Naive thymus-derived CD8-positive, alpha-beta T cell (primary cell): ENCODE measurements around the gene GTF2H2C. TPM values are rescaled to one million over a fixed set of nuclear protein-coding genes. Genes with fewer than 3 reads are reported as not detected.
"Not testable (repeated sequence)": the region's sequence is repeated elsewhere in the genome, so short reads cannot be mapped to it uniquely, and the experiment has no call there.

Source experiments
- ATAC-seq, 2 donors: fragments of 150-1000 bp; cut with Tn5 transposase in 1 of 2; sonication (Bioruptor Pico), chemical (Tn5 transposase) in 1 of 2; 1 replicate in 1 of 2; 2 replicates in 1 of 2; pipeline ENCODE4 v1.10.0; 2021; ENCODE audit warnings: mild to moderate bottlenecking in 2 of 2, moderate library complexity in 2 of 2
- POLR2A ChIA-PET: fragments of 350-600 bp; sonication (Branson Sonifier 250); formaldehyde crosslinking; loops from one replicate; lab custom pipeline; 2021; ENCODE audit warnings: antibody characterized with exemption; lab: Charles Lee
- DNase-seq, 10 donors: peaks; one replicate each; pipeline versions ENCODE4 v3.0.0 to v3.0.0-alpha.2; 2020 to 2022
- H3K27ac Mint-ChIP-seq, 10 donors: one replicate each; pipeline ENCODE4 v1.8.0; 2020 to 2022; ENCODE audit warnings: mild to moderate bottlenecking in 10 of 10, mixed read lengths in 10 of 10, moderate library complexity in 4 of 10, inconsistent platforms in 1 of 10
- H3K27me3 Mint-ChIP-seq, 5 donors: one replicate each; pipeline ENCODE4 v1.8.0; 2021 to 2022; ENCODE audit warnings: mixed read lengths in 5 of 5
- H3K36me3 Mint-ChIP-seq, 3 donors: one replicate each; pipeline ENCODE4 v1.8.0; 2020 to 2022; ENCODE audit warnings: mixed read lengths in 3 of 3, mild to moderate bottlenecking in 2 of 3, inconsistent platforms in 1 of 3
- H3K4me1 Mint-ChIP-seq, 4 donors: one replicate each; pipeline ENCODE4 v1.8.0; 2021 to 2022; ENCODE audit warnings: mixed read lengths in 4 of 4
- H3K4me3 Mint-ChIP-seq, 10 donors: one replicate each; pipeline ENCODE4 v1.8.0; 2020 to 2022; ENCODE audit warnings: mild to moderate bottlenecking in 10 of 10, mixed read lengths in 10 of 10, moderate library complexity in 6 of 10, inconsistent platforms in 1 of 10
- H3K9me3 Mint-ChIP-seq, 9 donors: one replicate each; pipeline ENCODE4 v1.8.0; 2020 to 2022; ENCODE audit warnings: mixed read lengths in 9 of 9, mild to moderate bottlenecking in 3 of 9, inconsistent platforms in 1 of 9, moderate library complexity in 1 of 9
- polyA plus RNA-seq, 3 donors: library from polyadenylated mRNA; unstranded; fragments of 300-500 nt; fragmentation: Illumina TruSeq; gene quantifications; one replicate each; pipeline ENCODE4 v1.2.3, GENCODE V29; 2021
- total RNA-seq, 8 experiments: library from RNA in 2 of 8; stranded (reverse) in 2 of 8; gene quantifications; one replicate each; pipeline ENCODE4 v1.2.3 and lab custom pipeline; 2021 to 2026

Gene GTF2H2C
- total RNA-seq, result 10 to 100 TPM; 52.8 to 62.1 TPM
- 10 to 100 TPM; 16.4 to 21.4 (median 20.8) TPM for polyA plus RNA-seq
- 0.49 to 24.6 (median 8.5) reads per million in 6 experiments for total RNA-seq (lab: John Stamatoyannopoulos, UW)

- H3K9me3 Mint-ChIP-seq, H3K36me3 Mint-ChIP-seq, H3K4me1 Mint-ChIP-seq, H3K27me3 Mint-ChIP-seq, POLR2A ChIA-PET: not testable (repeated sequence)
- ATAC-seq (peak; percentile 99), DNase-seq (peak; percentile 53 to 85 (median 74))
- Mint-ChIP-seq H3K4me3 (peak within 1 kb of the TSS; percentile 82 to 98 (median 96)), H3K27ac (peak within 1 kb of the TSS; percentile 75 to 95 (median 92))
Measured at GRCh38 chr5:69559908-69560330, at the start of gene GTF2H2C. TSS of gene GTF2H2C (plus strand) at chr5:69560191. CDS start at chr5:69565133, 4,942 bp downstream.

GRCh38 chr5:69510694-69511093 lies 49.3 kb upstream of the GTF2H2C start:
- H3K4me3 Mint-ChIP-seq, result no peak overlapping the region
- ATAC-seq (no peak), DNase-seq (no peak)
- peaks cover 0 to 8% (median 0%) of the 10 kb centered on the region in 9 donors for H3K9me3 Mint-ChIP-seq
- no peaks in the 10 kb centered on the region for H3K36me3 Mint-ChIP-seq
- H3K27ac Mint-ChIP-seq, result no peak overlapping the region
- POLR2A ChIA-PET, result no interaction called here
- H3K4me1 Mint-ChIP-seq, result no peaks in the 10 kb centered on the region
- no peaks in the 10 kb centered on the region for H3K27me3 Mint-ChIP-seq

- ATAC-seq, result no peak
- H3K4me3 Mint-ChIP-seq, result no peak overlapping the region
- H3K36me3 Mint-ChIP-seq, result no peaks in the 10 kb centered on the region
- no peaks in the 10 kb centered on the region for H3K4me1 Mint-ChIP-seq
- POLR2A ChIA-PET, result no interaction called here
- no peaks in the 10 kb centered on the region for H3K27me3 Mint-ChIP-seq
- H3K9me3 Mint-ChIP-seq, result peaks cover 0 to 8% (median 0%) of the 10 kb centered on the region in 9 donors
- DNase-seq, result no peak
- no peak overlapping the region for H3K27ac Mint-ChIP-seq
Measured at GRCh38 chr5:69512740-69513260, 47.2 kb upstream of the GTF2H2C start.

GRCh38 chr5:69515570-69515969 lies 44.4 kb upstream of the GTF2H2C start:
- H3K27ac Mint-ChIP-seq, H3K36me3 Mint-ChIP-seq, H3K27me3 Mint-ChIP-seq, ATAC-seq, H3K4me1 Mint-ChIP-seq, POLR2A ChIA-PET, H3K9me3 Mint-ChIP-seq, H3K4me3 Mint-ChIP-seq, DNase-seq: not testable (repeated sequence)

GRCh38 chr5:69516769-69517168 lies 43.2 kb upstream of the GTF2H2C start:
- H3K27ac Mint-ChIP-seq, result no peak overlapping the region
- H3K4me1 Mint-ChIP-seq, result no peaks in the 10 kb centered on the region
- H3K36me3 Mint-ChIP-seq, result no peaks in the 10 kb centered on the region
- H3K27me3 Mint-ChIP-seq, result no peaks in the 10 kb centered on the region
- DNase-seq (no peak), ATAC-seq (no peak)
- no peak overlapping the region for H3K4me3 Mint-ChIP-seq
- POLR2A ChIA-PET, result no interaction called here
- H3K9me3 Mint-ChIP-seq, result peaks cover 0 to 8% (median 0%) of the 10 kb centered on the region in 9 donors

GRCh38 chr5:69517763-69518212 lies 42.2 kb upstream of the GTF2H2C start:
- no peak for DNase-seq
- Mint-ChIP-seq H3K27ac (no peak overlapping the region), H3K27me3 (peaks cover 0 to 2% (median 0%) of the 10 kb centered on the region in 5 donors)

GRCh38 chr5:69519285-69519684 lies 40.7 kb upstream of the GTF2H2C start:
- no peak overlapping the region for H3K4me3 Mint-ChIP-seq
- DNase-seq, result no peak
- H3K4me1 Mint-ChIP-seq, result no peaks in the 10 kb centered on the region
- H3K27me3 Mint-ChIP-seq, result peaks cover 0 to 2% (median 0%) of the 10 kb centered on the region in 5 donors
- peaks cover 0 to 2% (median 0%) of the 10 kb centered on the region in 9 donors for H3K9me3 Mint-ChIP-seq
- H3K27ac Mint-ChIP-seq, result no peak overlapping the region
- POLR2A ChIA-PET, result no interaction called here
- H3K36me3 Mint-ChIP-seq, result no peaks in the 10 kb centered on the region
- no peak for ATAC-seq

More at GRCh38 chr5:69517763-69518212, 42.2 kb upstream of the GTF2H2C start:
- POLR2A ChIA-PET, result no interaction called here
- Mint-ChIP-seq H3K36me3 (no peaks in the 10 kb centered on the region), H3K9me3 (peaks cover 0 to 8% (median 0%) of the 10 kb centered on the region in 9 donors), H3K4me1 (no peaks in the 10 kb centered on the region), H3K4me3 (no peak overlapping the region)
- ATAC-seq, result no peak

GRCh38 chr5:69522035-69522434 lies 38.0 kb upstream of the GTF2H2C start:
- no peak overlapping the region for H3K27ac Mint-ChIP-seq
- POLR2A ChIA-PET, result no interaction called here
- H3K4me1 Mint-ChIP-seq, result no peaks in the 10 kb centered on the region
- H3K9me3 Mint-ChIP-seq, result no peaks in the 10 kb centered on the region
- no peak overlapping the region for H3K4me3 Mint-ChIP-seq
- ATAC-seq (no peak), DNase-seq (no peak)
- peaks cover 0 to 2% (median 0%) of the 10 kb centered on the region in 5 donors for H3K27me3 Mint-ChIP-seq
- no peaks in the 10 kb centered on the region for H3K36me3 Mint-ChIP-seq

GRCh38 chr5:69525490-69525889 lies 34.5 kb upstream of the GTF2H2C start:
- ATAC-seq, result no peak
- Mint-ChIP-seq H3K27ac (no peak overlapping the region), H3K4me3 (no peak overlapping the region), H3K9me3 (no peaks in the 10 kb centered on the region), H3K27me3 (peaks cover 0 to 8% (median 5%) of the 10 kb centered on the region in 5 donors), H3K4me1 (no peaks in the 10 kb centered on the region), H3K36me3 (no peaks in the 10 kb centered on the region)
- no peak for DNase-seq
- POLR2A ChIA-PET, result no interaction called here

GRCh38 chr5:69526660-69527059 lies 33.3 kb upstream of the GTF2H2C start:
- no peak for ATAC-seq
- no peaks in the 10 kb centered on the region for H3K4me1 Mint-ChIP-seq
- H3K4me3 Mint-ChIP-seq, result no peak overlapping the region
- POLR2A ChIA-PET, result no interaction called here
- H3K27ac Mint-ChIP-seq, result no peak overlapping the region
- H3K9me3 Mint-ChIP-seq, result no peaks in the 10 kb centered on the region
- no peak for DNase-seq
- peaks cover 0 to 15% (median 5%) of the 10 kb centered on the region in 5 donors for H3K27me3 Mint-ChIP-seq
- H3K36me3 Mint-ChIP-seq, result no peaks in the 10 kb centered on the region

- ATAC-seq (no peak), DNase-seq (no peak)
- H3K27me3 Mint-ChIP-seq, result peaks cover 0 to 15% (median 5%) of the 10 kb centered on the region in 5 donors
- H3K27ac Mint-ChIP-seq, result no peak overlapping the region
- no peaks in the 10 kb centered on the region for H3K36me3 Mint-ChIP-seq
- H3K9me3 Mint-ChIP-seq, result no peaks in the 10 kb centered on the region
- H3K4me3 Mint-ChIP-seq, result no peak overlapping the region
- H3K4me1 Mint-ChIP-seq, result no peaks in the 10 kb centered on the region
- POLR2A ChIA-PET, result no interaction called here
Measured at GRCh38 chr5:69527128-69527770, 32.7 kb upstream of the GTF2H2C start.

- H3K4me1 Mint-ChIP-seq, result no peaks in the 10 kb centered on the region
- DNase-seq (no peak), ATAC-seq (no peak)
- POLR2A ChIA-PET, result no interaction called here
- H3K36me3 Mint-ChIP-seq, result no peaks in the 10 kb centered on the region
- peaks cover 0 to 15% (median 5%) of the 10 kb centered on the region in 5 donors for H3K27me3 Mint-ChIP-seq
- H3K27ac Mint-ChIP-seq, result no peak overlapping the region
- H3K9me3 Mint-ChIP-seq, result no peaks in the 10 kb centered on the region
- no peak overlapping the region for H3K4me3 Mint-ChIP-seq
Measured at GRCh38 chr5:69528035-69528434, 32.0 kb upstream of the GTF2H2C start.

GRCh38 chr5:69528609-69529008 lies 31.4 kb upstream of the GTF2H2C start:
- POLR2A ChIA-PET, result no interaction called here
- no peaks in the 10 kb centered on the region for H3K9me3 Mint-ChIP-seq
- no peak for ATAC-seq
- H3K4me3 Mint-ChIP-seq, result no peak overlapping the region
- no peak overlapping the region for H3K27ac Mint-ChIP-seq
- peaks cover 0 to 15% (median 5%) of the 10 kb centered on the region in 5 donors for H3K27me3 Mint-ChIP-seq
- H3K4me1 Mint-ChIP-seq, result no peaks in the 10 kb centered on the region
- no peaks in the 10 kb centered on the region for H3K36me3 Mint-ChIP-seq
- no peak for DNase-seq
